DMS53 treated with DMSO at 0.1 percent for 48 hours (cell line): ENCODE data around the gene CFAP299.
"Not testable (repeated sequence)": the region's sequence is repeated elsewhere in the genome, so short reads cannot be mapped to it uniquely, and the experiment has no call there.

Experiments
- DNase-seq: peaks from one replicate; lab custom pipeline; 2025; ENCODE audit not compliant: unreplicated experiment; lab: John Stamatoyannopoulos, UW

The CFAP299 gene

GRCh38 chr4:80324171-80324570, 11.4 kb upstream of the CFAP299 start:
- no peak for DNase-seq

- no peak for DNase-seq
These were observed 3.8 kb upstream of the CFAP299 start for GRCh38 chr4:80331693-80332092.

GRCh38 chr4:80333121-80333520, 2.4 kb upstream of the CFAP299 start:
- no peak for DNase-seq

GRCh38 chr4:80334568-80334967, 962 bp upstream of the CFAP299 start:
- no peak for DNase-seq

- DNase-seq, result no peak
These were observed 340 bp upstream of the CFAP299 start for GRCh38 chr4:80335226-80335553.

- peak; percentile 47 for DNase-seq
These were observed 1.1 kb downstream of the CFAP299 start for GRCh38 chr4:80336582-80336981.

GRCh38 chr4:80340036-80340435, 4.5 kb downstream of the CFAP299 start:
- no peak for DNase-seq

- DNase-seq, result not testable (repeated sequence)
These were observed 7.2 kb downstream of the CFAP299 start for GRCh38 chr4:80342684-80343083.

- DNase-seq, result no peak
These were observed 8.4 kb downstream of the CFAP299 start for GRCh38 chr4:80343887-80344286.

GRCh38 chr4:80360084-80360483, 24.6 kb downstream of the CFAP299 start:
- no peak for DNase-seq

GRCh38 chr4:80360900-80361299, 25.4 kb downstream of the CFAP299 start:
- DNase-seq, result no peak

GRCh38 chr4:80361329-80361900, 25.9 kb downstream of the CFAP299 start:
- DNase-seq, result peak; percentile 27

- DNase-seq, result peak; percentile 19
These were observed 27.1 kb downstream of the CFAP299 start for GRCh38 chr4:80362578-80363181.

GRCh38 chr4:80365928-80366327, 30.4 kb downstream of the CFAP299 start:
- DNase-seq, result peak; percentile 55

- no peak for DNase-seq
These were observed 32.2 kb downstream of the CFAP299 start for GRCh38 chr4:80367737-80368136.

GRCh38 chr4:80370635-80371034, 35.1 kb downstream of the CFAP299 start:
- no peak for DNase-seq

GRCh38 chr4:80371046-80371445, 35.5 kb downstream of the CFAP299 start:
- no peak for DNase-seq

- DNase-seq, result no peak
These were observed 38.6 kb downstream of the CFAP299 start for GRCh38 chr4:80374180-80374579.

- DNase-seq, result no peak
These were observed 46.7 kb downstream of the CFAP299 start for GRCh38 chr4:80382090-80382832.

GRCh38 chr4:80385397-80386280, 50.1 kb downstream of the CFAP299 start:
- DNase-seq, result no peak

GRCh38 chr4:80386281-80386886, 50.9 kb downstream of the CFAP299 start:
- no peak for DNase-seq
